Islet of Langerhans (tissue), 1 donor: ENCODE measurements around the gene GAPDHS.

Source experiments
- FAIRE-seq: peaks from one replicate; lab custom pipeline; 2011; peaks lifted over from hg19 to GRCh38; lab: Jason Lieb, UNC

The GAPDHS gene

DNA sequence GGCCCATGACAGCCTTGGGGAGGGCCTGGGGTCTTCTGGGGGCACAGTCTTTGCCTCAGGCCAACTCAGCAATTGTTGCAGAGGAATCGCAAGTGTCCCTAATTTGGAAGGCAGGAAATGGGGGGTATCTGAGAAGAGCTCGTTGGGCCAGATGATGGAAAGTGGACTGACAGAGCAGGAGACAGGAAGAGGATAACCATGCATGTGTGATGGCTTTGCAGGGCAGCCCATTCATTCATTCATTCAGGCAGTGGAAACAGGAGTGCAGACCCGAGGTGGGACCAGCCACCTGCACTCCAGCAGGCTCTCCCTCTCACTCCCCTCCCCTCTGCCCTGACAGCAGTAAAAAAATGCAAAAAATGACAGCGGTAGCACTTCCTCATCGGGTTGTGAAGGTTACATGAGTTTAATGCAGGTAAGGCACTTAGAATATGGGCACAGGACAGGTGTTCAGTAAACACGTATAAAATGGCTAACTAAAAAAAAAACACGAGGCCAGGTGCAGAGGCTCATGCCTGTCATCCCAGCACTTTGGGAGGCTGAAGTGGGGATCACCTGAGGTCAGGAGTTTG lies 7.2 kb downstream of the GAPDHS start:
- no peak for FAIRE-seq

DNA sequence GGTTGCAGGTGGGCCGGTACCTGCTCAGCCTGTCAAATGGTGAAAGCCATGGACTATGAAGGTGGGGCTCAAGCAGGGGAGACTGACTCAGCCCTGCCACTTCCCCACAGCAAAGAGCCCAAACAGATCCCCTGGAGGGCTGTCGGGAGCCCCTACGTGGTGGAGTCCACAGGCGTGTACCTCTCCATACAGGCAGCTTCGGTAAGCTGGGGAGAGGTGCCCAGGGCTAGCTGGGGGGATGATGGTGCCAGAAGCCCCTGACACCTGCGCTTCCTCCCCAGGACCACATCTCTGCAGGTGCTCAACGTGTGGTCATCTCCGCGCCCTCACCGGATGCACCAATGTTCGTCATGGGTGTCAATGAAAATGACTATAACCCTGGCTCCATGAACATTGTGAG lies 9.0 kb downstream of the GAPDHS start:
- FAIRE-seq: no peak

DNA sequence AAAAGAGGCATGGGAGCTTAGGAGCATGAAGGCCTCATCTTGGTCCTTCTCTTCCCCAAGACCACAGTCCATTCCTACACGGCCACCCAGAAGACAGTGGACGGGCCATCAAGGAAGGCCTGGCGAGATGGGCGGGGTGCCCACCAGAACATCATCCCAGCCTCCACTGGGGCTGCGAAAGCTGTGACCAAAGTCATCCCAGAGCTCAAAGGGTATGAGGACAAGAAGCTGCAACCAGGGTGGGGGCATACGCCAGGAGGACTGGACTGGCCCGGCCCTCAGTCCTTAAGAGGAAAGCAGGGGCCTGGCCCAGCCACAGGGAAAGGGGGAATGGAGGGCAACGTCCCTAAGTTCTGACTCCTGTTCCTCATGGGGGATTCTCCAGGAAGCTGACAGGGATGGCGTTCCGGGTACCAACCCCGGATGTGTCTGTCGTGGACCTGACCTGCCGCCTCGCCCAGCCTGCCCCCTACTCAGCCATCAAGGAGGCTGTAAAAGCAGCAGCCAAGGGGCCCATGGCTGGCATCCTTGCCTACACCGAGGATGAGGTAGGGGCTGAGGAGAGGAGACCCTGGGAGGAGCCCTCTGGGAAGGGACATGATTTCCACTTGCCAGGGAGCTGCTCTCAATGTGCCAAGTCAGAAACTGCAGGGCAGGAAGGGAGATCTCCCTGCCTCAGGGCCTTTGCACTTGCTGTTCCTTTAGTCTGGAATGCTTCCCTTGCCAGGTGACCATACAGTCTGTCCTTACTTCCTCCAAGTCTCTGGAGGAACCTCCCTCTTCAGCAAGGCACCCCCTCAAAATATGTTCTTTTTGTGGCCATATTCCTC lies 10.2 kb downstream of the GAPDHS start:
- FAIRE-seq: no peak

DNA sequence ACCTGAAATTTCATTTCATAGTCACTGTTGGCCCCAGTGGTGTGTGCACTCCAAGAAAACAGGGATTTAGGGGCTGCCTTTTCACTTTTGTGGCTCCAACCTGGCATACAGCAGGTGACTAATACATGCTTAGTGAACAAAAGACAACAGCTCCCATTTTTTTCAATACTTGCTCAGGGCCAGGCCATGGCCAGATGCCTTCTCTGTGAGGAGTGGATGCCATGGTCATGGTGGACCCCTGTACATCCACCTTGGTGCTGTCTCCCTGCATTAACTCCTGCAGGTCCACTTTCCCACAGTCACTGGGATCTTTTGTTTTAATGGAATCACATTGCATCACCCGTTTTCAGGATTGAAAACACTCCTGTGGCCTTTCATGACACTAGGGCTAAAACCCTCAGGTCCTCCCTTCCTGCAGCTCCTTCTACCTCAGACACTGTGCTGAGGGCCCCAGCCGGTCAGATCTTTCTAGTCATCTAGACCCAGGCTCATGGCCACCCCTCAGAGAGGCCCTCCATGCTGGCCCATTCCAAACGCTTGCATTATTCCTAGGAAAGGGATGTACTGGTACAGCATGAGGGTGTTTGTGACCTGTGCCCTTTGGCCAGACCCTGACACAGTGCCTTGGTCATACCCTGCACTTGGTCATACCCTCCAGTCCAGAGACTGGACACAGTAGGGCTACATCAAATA lies 11.0 kb downstream of the GAPDHS start:
- no peak for FAIRE-seq

DNA sequence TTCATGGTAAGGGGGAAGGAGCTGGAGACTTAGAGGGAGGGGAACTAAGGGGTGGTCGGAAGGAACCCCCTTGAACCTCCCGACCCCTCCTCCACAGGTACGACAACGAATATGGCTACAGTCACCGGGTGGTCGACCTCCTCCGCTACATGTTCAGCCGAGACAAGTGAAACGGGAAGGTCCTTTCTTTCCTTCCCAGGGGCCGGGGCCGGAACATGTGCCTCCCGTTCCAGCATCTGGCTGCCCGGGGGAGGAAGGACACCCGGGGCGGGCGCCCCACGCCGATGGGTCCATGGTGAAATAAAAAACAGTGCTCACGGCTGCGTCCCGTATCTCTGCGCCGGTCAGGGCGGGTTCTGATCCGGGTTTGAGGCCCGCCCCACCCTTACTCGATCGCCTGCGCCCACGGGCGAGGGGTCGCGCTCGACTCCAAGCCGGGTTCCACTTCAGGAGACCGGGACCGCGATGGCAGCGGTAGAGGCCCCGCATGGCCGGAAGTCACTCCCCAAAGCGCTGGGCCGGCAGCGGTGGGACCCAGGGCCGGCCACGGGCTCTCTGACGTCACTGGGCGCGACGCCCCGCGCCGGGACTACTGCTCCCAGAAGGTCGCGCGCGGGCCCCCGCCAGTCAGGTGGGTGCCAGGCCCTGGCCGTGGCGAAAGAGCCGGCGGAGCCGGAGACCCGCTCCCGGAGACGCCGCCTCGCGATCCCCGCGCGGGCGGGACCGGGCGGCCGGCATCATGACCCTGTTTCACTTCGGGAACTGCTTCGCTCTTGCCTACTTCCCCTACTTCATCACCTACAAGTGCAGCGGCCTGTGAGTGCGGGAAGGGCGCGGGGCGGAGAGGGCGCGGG lies 12.0 kb downstream of the GAPDHS start, which contains the start of gene TMEM147:
Gene TMEM147, plus strand, starts transcription at position 626 of the 854 bp plus-strand sequence. Its CDS starts 114 bp downstream, at position 740.
- no peak for FAIRE-seq

DNA sequence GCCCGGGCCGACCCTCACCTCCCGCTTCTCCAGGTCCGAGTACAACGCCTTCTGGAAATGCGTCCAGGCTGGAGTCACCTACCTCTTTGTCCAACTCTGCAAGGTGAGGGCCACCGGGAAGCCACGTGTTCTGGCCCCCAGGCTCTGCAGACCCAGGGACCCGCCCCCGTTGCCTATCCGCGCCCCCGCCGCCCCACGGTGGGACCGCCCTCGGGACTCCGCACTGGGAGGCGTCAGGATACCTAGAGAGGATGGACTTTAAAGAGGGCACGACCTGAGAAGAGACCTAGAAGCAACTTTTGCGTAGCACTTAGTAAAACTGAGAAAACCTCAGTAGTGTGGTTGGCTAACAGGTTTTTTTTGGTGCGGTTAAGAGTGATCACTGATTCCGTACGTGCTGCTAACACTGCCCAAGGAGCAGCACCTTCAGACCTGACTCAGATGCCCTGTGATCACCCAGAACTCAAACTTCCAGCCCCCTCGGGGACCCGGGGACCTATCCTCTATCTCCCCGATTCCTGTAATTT lies 12.7 kb downstream of the GAPDHS start:
- no peak for FAIRE-seq

DNA sequence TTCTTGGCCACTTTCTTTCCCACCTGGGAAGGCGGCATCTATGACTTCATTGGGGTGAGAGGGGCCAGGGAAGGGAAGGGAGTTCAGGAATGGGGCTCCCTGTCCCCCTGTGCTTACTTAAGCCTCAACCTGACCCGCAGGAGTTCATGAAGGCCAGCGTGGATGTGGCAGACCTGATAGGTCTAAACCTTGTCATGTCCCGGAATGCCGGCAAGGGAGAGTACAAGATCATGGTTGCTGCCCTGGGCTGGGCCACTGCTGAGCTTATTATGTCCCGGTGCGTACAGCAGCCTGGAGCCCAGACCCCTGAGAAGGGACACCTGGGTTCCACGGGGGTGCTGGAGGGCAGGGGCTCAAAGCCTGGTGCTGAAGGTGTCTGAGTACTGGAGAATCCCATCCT lies 13.3 kb downstream of the GAPDHS start:
- FAIRE-seq: no peak

DNA sequence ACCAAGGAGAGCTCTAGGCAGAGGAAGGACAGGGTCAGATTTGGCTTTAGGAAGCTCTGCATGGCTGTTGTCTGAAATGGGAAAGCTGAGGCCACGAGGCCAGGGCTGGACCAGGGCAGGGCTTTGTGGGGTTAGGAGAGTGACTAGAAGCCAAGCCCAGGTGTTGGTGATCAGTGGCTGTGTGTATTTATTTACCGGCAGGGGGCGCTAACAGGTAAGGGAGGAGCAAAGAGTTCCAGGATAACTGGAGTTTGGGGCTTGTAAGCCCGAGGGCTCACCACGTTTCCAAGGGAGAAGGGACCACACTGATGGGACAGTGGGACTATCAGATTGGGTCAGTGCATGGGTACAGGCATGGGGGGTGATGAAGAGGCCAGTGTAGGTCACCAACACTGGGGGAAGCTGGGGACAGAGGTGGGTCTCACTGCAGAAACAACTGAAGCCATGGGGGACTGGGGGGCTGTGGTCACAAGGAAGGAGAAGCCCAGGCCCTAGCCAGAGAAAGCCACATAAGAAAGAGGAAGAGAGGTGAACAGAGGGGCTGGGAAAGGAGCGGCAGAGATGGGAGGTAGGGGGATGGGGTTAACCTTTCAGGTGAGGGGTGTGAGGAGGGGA lies 16.0 kb downstream of the GAPDHS start:
- no peak for FAIRE-seq

DNA sequence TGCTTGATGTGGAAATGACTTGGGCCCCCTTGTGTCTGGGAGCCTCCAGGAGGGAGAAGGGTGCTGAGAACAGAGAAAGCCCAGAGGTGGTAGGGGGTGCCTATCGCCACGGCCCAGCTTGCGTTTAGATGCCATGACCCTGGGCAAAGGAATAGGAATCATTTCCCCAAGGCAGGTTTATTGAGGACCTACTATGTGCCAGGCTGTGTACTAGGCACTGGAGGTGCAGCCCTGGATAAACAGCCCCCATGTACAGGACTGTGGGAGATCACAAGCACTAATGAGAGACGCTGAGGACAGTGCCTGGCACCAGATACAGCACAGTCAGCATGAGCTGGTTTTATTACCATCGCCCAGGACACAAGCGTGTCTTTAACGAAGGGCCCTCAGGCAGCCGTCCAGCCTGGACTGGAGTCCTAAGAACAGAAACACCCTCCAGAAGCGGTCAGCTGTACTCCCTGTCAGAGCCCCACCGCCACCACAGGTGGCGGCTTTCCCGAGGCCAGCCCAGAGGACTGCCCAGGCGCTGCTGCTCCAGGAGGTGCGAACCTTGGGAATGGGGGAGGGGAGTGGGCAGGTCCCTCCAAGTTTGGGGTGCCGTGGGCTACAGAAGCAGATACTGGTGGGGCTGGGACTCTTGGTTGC lies 16.7 kb downstream of the GAPDHS start:
- FAIRE-seq: no peak

DNA sequence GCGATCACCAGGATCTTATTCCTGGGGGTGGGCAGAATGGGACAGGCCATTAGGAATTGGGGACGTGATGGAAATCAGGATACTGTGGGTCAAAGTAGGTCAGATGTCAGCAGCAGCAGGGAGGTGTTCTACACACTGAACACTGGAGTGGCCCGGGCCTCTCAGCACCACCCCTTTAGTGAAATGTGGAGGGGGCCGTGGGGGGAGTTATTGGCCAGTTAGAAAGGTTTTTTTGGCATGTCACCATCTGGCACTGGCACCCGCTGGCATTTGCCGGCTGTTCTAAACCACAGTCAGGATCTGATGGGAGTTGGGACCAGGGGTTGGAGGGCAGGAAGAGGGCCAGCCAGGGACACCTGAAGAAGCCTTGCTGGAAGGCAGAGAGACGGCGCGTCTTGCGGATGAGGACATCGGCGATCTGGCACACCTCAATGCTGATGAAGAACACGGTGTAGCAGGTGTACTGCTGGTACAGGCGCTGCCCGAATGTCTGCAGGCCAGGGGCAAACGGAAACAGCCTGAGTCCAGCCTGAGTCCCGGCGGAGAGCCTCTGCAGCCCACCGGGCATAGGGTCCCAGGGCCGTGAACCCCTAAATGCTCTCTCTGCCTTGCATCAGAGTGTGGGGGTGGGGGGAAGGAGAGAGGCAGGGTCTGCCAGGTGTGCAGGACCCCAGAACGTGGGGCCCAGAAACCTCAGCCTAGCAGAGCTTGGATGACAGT lies 18.0 kb downstream of the GAPDHS start:
- FAIRE-seq: no peak

DNA sequence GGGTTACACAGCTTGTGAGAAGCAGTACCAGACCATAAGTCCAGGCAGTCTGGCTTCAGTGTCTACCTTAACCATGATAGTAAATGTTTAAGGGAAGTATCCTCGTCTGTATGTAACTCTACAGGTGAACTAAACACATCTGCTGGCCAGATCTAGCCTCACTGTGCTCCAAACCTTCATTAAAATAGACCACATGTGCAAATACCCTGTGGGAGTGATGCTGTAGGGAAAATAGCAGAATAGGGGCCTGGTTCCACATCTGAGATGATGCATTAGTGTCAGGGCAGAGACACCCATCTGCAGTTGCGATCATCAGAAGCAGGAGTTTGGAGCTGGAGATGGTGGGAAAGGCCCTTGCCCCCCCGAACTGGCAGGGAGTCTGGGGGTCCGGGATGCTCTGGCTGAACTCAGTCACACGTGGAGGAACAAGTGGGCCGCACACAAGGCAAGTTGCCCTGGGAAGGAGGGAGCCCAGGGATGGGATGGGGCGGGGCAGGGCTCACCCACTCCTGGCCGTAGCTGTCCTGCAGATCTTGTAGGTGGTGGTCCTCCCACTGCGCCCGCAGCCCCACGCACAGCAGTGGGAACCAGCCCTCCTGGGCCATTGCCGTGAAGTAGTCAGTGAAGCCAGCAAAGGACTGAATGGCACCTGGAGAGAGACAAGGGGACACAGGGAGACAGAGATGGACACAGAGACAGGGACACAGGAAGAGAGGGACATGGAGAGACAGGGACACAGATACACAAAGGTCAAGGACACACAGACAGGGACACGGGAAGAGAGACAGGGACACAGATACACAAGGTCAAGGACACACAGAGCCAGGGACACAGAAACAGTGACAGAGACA lies 19.5 kb downstream of the GAPDHS start:
- FAIRE-seq: no peak

DNA sequence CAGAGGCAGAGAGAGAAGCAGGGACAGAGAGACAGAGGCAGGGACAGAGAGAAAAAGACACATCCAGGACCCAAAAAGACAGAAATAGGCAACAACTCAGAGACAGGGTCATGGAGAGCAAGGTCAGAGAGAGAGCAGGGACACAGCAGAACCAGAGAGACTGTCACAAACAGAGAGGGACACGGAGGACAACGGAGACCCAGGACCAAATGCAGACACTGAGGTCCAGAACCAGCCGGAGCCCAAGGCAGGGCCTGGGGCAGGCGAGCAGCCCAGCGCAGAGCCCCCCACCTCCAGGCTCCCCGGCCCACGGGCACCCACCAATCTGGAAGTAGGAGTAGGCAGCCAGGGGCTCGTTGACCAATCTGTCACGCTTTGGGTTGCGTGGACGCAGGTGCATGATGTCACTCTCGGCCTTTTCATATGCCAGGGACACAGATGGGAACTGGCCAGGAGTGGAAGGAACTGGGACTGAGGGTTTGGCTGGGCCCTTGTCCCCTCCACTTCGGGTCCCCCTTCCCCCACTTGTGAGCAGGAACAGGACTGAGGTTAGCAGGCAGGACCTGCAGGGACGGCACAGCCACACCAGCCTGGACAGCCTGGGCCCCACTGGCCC lies 20.2 kb downstream of the GAPDHS start:
- FAIRE-seq: no peak

DNA sequence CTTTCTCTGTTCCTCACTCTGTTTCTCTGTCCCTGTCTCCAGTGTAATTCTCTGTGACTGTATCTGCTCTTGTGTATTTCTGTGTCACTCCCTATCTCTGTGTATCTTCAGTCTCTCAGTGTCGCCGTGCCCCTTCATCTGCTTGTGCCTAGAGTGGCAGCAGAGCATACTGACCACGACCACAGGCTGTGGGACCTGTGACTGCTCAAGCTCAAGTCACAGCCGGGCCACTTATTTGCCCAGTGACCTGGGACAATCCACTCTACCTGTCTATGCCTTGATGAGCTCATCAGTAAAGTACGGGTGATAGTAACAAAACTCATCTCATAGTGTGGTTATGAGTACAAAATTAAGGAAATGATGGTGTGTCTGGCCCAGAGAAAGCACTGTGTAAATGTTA lies 20.8 kb downstream of the GAPDHS start:
- no peak for FAIRE-seq

DNA sequence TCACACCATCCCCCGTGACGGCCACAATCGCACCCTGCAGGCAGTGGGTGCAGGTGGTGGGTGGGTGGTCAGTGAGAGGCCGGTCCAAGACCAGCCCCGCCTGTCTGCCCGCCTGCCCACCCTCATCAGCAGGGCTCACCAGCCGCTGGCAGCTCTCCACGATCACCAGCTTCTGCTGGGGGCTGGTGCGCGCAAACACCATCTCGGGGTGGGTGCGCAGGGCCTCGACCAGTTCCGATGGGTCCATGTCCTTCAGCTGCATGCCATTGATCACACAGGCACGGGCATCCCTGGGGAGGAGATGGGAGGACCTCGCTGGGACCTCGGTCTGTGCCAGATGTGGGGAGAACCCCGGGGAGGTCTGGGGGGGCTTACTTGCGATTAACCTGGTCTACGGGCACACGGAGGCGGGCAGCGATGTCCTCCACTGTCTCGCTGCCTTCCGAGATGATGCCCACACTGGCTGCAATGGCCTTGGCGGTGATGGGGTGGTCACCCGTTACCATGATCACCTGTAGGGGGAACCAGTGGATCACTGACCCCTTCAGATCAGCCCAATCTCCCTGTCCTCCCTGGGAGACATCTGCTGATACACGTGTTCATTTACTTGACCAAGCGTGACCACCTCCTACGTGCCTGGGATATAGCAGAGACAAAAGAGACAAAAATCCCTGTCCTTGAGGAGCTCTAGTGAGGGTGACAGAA lies 22.2 kb downstream of the GAPDHS start:
- FAIRE-seq: no peak

DNA sequence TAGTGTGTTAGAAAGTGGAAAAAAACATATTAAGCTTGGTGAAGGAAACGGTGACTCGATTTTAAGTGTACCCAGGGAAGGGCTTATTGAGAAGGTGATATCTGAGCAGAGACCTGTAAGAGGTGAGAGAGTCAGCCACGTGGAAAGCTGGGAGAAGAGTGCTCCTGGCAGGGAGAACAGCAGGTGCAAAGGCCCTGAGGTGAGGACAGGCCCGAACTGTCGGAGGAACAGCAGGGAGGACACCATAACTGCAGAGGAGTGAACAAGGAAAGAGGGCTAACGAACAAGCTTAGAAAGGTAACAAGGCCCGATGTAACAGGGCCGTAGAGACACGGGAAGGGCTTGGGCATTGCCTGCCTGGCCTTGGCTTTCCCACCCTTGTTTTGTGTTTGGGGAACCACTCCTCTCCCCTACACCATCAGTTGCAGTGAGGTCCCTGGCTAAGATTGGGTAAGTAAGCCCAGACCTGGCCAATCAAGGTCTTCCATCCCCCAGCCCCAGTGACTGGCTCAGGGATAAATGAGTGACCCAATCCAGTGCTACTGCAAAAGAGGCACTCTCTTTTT lies 22.9 kb downstream of the GAPDHS start:
- FAIRE-seq: no peak

DNA sequence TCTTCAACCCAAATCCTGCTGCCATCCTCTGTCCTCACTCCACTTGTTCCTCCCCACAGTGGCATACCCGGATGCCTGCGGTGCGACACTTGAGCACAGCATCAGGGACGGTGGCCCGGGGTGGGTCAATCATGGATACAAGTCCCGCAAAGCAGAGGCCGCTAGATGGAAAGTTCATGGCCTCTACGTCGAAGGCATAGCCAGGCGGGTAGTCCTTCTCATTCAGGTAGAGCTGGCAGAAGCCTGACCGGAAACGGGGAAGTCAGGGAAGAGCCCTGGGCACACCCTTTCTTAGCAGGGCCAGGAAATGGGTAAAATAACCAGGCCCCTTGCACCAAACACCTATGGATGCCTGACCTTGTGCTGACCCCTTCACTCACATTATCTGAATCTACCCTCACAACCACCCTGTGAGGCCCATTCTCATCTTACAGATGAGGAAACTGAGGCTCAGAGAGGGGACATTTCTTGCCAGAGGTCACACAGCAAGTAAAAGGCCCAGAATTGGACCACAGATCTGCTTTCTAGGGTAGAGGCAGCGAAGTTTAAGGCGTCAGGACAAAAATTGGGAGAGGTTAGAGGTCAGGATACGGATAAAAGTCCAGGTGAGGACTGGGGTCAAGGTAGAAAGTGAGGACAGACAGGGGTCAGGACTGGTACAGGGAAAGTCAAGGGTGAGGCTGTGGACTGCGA lies 23.7 kb downstream of the GAPDHS start:
- FAIRE-seq: no peak
